ENCODE results near the gene KRTAP10-11. TPM values are rescaled to one million over a fixed set of nuclear protein-coding genes. Genes with fewer than 3 reads are reported as not detected.

The KRTAP10-11 gene
- polyA plus RNA-seq, 3 donors = not detected

GRCh38 chr21:44694776-44695175, 48.6 kb downstream of the KRTAP10-11 start:
- intact Hi-C loops (cut with micrococcal nuclease) = no loop called here
- no peaks in the 10 kb centered on the region for H3K36me3 ChIP-seq (replicated peaks in 1 of 2; ENCODE audit: control insufficient read depth in 1 of 2, insufficient read depth in 2 of 2, low read length in 2 of 2)
- H3K9me3 Mint-ChIP-seq = peaks cover 6 to 23% (median 16%) of the 10 kb centered on the region in 7 donors
- peaks cover 0 to 34% of the 10 kb centered on the region in 2 donors for H3K27me3 ChIP-seq (ENCODE audit: control insufficient read depth in 2 of 2, insufficient read depth in 2 of 2, low read length in 2 of 2)
- H3K27ac ChIP-seq (ENCODE audit: low read depth in 1 of 2, low read length in 2 of 2) = no peak overlapping the region
- no peaks in the 10 kb centered on the region for H3K36me3 Mint-ChIP-seq
- no peaks in the 10 kb centered on the region for H3K4me1 Mint-ChIP-seq
- H3K27me3 Mint-ChIP-seq (ENCODE audit: low read depth in 3 of 3) = peaks cover 39 to 69% (median 49%) of the 10 kb centered on the region in 3 donors
- H2AFZ ChIP-seq (ENCODE audit: insufficient read depth, low read depth, low read length, poor library complexity, severe bottlenecking) = no peak overlapping the region
- peaks cover 0 to 15% of the 10 kb centered on the region in 2 donors for H3K9me3 ChIP-seq (replicated peaks in 1 of 2; ENCODE audit: control insufficient read depth in 1 of 2, insufficient read depth in 1 of 2, low read length in 2 of 2)
- WGBS (ENCODE audit: insufficient coverage) = 68% methylated on average over 11 of the region's 11 CpGs
- no peaks in the 10 kb centered on the region for H3K4me1 ChIP-seq (ENCODE audit: control insufficient read depth in 1 of 2, insufficient read depth in 2 of 2, low read length in 2 of 2)
- no peak for TF ChIP-seq CTCF (IDR thresholded peaks at IDR 0.05)
- H3K27ac Mint-ChIP-seq = no peak overlapping the region
- H3K79me2 ChIP-seq (ENCODE audit: insufficient read depth, low read length) = no peaks in the 10 kb centered on the region
- H3K4me3 ChIP-seq (replicated peaks in 1 of 3; ENCODE audit: low read depth in 2 of 3, low read length in 3 of 3) = no peak overlapping the region
- no peak overlapping the region for H3K4me2 ChIP-seq (replicated peaks; ENCODE audit: extremely low read depth, low read length, poor library complexity, severe bottlenecking)
- no peaks in the 10 kb centered on the region for H4K20me1 ChIP-seq (ENCODE audit: insufficient read depth, low read length)
- no peak overlapping the region for H3K9ac ChIP-seq (ENCODE audit: insufficient read depth, low read length, poor library complexity, severe bottlenecking)
- no peak overlapping the region for H3K4me3 Mint-ChIP-seq
- DNase-seq = no peak

- H3K4me1 ChIP-seq (ENCODE audit: control insufficient read depth in 1 of 2, insufficient read depth in 2 of 2, low read length in 2 of 2) = no peaks in the 10 kb centered on the region
- WGBS (ENCODE audit: insufficient coverage) = 82% methylated on average over 6 of the region's 8 CpGs
- no peak overlapping the region for H2AFZ ChIP-seq (ENCODE audit: insufficient read depth, low read depth, low read length, poor library complexity, severe bottlenecking)
- Mint-ChIP-seq H3K4me1 (no peaks in the 10 kb centered on the region), H3K27me3 (ENCODE audit: low read depth in 3 of 3) (peaks cover 38 to 70% (median 51%) of the 10 kb centered on the region in 3 donors), H3K27ac (no peak overlapping the region), H3K36me3 (no peaks in the 10 kb centered on the region), H3K4me3 (no peak overlapping the region), H3K9me3 (peaks cover 6 to 23% (median 16%) of the 10 kb centered on the region in 7 donors)
- no peaks in the 10 kb centered on the region for H3K79me2 ChIP-seq (ENCODE audit: insufficient read depth, low read length)
- H3K4me3 ChIP-seq (replicated peaks in 1 of 3; ENCODE audit: low read depth in 2 of 3, low read length in 3 of 3) = no peak overlapping the region
- H3K27me3 ChIP-seq (ENCODE audit: control insufficient read depth in 2 of 2, insufficient read depth in 2 of 2, low read length in 2 of 2) = peaks cover 0 to 38% of the 10 kb centered on the region in 2 donors
- intact Hi-C loops (cut with micrococcal nuclease) = no loop called here
- H4K20me1 ChIP-seq (ENCODE audit: insufficient read depth, low read length) = no peaks in the 10 kb centered on the region
- H3K36me3 ChIP-seq (replicated peaks in 1 of 2; ENCODE audit: control insufficient read depth in 1 of 2, insufficient read depth in 2 of 2, low read length in 2 of 2) = no peaks in the 10 kb centered on the region
- H3K27ac ChIP-seq (ENCODE audit: low read depth in 1 of 2, low read length in 2 of 2) = no peak overlapping the region
- H3K4me2 ChIP-seq (replicated peaks; ENCODE audit: extremely low read depth, low read length, poor library complexity, severe bottlenecking) = no peak overlapping the region
- peaks cover 0 to 15% of the 10 kb centered on the region in 2 donors for H3K9me3 ChIP-seq (replicated peaks in 1 of 2; ENCODE audit: control insufficient read depth in 1 of 2, insufficient read depth in 1 of 2, low read length in 2 of 2)
- no peak for DNase-seq
- TF ChIP-seq CTCF (IDR thresholded peaks at IDR 0.05) = no peak
- H3K9ac ChIP-seq (ENCODE audit: insufficient read depth, low read length, poor library complexity, severe bottlenecking) = no peak overlapping the region
Observed at GRCh38 chr21:44695184-44695583, 49.0 kb downstream of the KRTAP10-11 start.
